GM13977 (cell line): ENCODE results near the gene DIP2A.

Experiments used
- DNase-seq: peaks from one replicate; pipeline ENCODE4 v3.0.0; 2012; ENCODE audit warnings: low spot score
- CTCF ChIP-seq: IDR thresholded peaks from 2 replicates; pipeline ENCODE4 v1.5.1; 2012; ENCODE audit warnings: mild to moderate bottlenecking, control low read depth; ENCODE audit not compliant: insufficient read depth; ENCODE audit errors: extremely low read depth, missing control alignments
- in situ Hi-C: fragments of 300-500 bp; cut with MboI; formaldehyde crosslinking; loops from one replicate; pipeline ENCODE4 v1.12.0; 2022; ENCODE audit warnings: low sequenced_read_pairs, low pct_unique_long_range_greater_than_20kb, mixed read lengths, inconsistent platforms; ENCODE audit not compliant: unreplicated experiment

The DIP2A gene

GRCh38 chr21:46543306-46543705, 84.6 kb downstream of the DIP2A start:
- TF ChIP-seq CTCF: no peak
- in situ Hi-C loops: no loop called here

GRCh38 chr21:46544003-46544402, 85.3 kb downstream of the DIP2A start:
- TF ChIP-seq CTCF: no peak
- in situ Hi-C loops: no loop called here
- no peak for DNase-seq

More at GRCh38 chr21:46543306-46543705, 84.6 kb downstream of the DIP2A start:
- no peak for DNase-seq

- no peak for DNase-seq
- in situ Hi-C loops: no loop called here
- no peak for TF ChIP-seq CTCF
Observed at GRCh38 chr21:46544824-46545223, 86.1 kb downstream of the DIP2A start.

- DNase-seq: no peak
- in situ Hi-C loops: no loop called here
- no peak for TF ChIP-seq CTCF
Observed at GRCh38 chr21:46545363-46545762, 86.7 kb downstream of the DIP2A start.

- DNase-seq: no peak
- in situ Hi-C loops: no loop called here
- no peak for TF ChIP-seq CTCF
Observed at GRCh38 chr21:46545911-46546310, 87.2 kb downstream of the DIP2A start.

- DNase-seq: no peak
- TF ChIP-seq CTCF: no peak
- in situ Hi-C loops: no loop called here
Observed at GRCh38 chr21:46546799-46547198, 88.1 kb downstream of the DIP2A start.

- no peak for DNase-seq
- in situ Hi-C loops: no loop called here
- TF ChIP-seq CTCF: no peak
Observed at GRCh38 chr21:46549650-46550049, 91.0 kb downstream of the DIP2A start.
